Natural killer cell (primary cell): Measurements from ENCODE around the gene TRIP4. TPM values are rescaled to one million over a fixed set of nuclear protein-coding genes. Genes with fewer than 3 reads are reported as not detected.
"Not testable (repeated sequence)": the region's sequence is repeated elsewhere in the genome, so short reads cannot be mapped to it uniquely, and the experiment has no call there.

Experiments
- ATAC-seq, 3 donors: fragments of 150-1000 bp in 2 of 3; fragments of 200-7000 bp in 1 of 3; cut with Tn5 transposase; 1 replicate in 1 of 3; 2 replicates in 2 of 3; pipeline ENCODE4 v1.10.0; 2021; ENCODE audit warnings: mild to moderate bottlenecking in 2 of 3, moderate library complexity in 2 of 3
- DNase-seq, 2 donors: peaks; one replicate each; pipeline versions ENCODE4 v3.0.0 to v3.0.0-alpha.2; 2013 to 2021; ENCODE audit warnings: mixed read lengths in 1 of 2
- H3K27ac ChIP-seq: one replicate; pipeline ENCODE4 v1.5.1; 2013; ENCODE audit warnings: mild to moderate bottlenecking, low read length
- H3K27me3 ChIP-seq: one replicate; pipeline ENCODE4 v1.6.1; 2013; ENCODE audit warnings: low read length; ENCODE audit not compliant: control insufficient read depth, insufficient read depth
- H3K36me3 ChIP-seq: one replicate; pipeline ENCODE4 v1.6.1; 2013; ENCODE audit warnings: low read length; ENCODE audit not compliant: control insufficient read depth, insufficient read depth
- H3K4me1 ChIP-seq: one replicate; pipeline ENCODE4 v1.6.1; 2013; ENCODE audit warnings: low read length; ENCODE audit not compliant: control insufficient read depth, insufficient read depth
- H3K4me3 ChIP-seq: one replicate; pipeline ENCODE4 v1.5.1; 2013; ENCODE audit warnings: low read length
- H3K9me3 ChIP-seq: one replicate; pipeline ENCODE4 v1.6.1; 2013; ENCODE audit warnings: low read length; ENCODE audit not compliant: control insufficient read depth, insufficient read depth
- H3K27ac Mint-ChIP-seq, 2 donors: one replicate each; pipeline ENCODE4 v1.8.0; 2022; ENCODE audit warnings: mild to moderate bottlenecking in 2 of 2, mixed read lengths in 2 of 2, moderate library complexity in 1 of 2
- H3K27me3 Mint-ChIP-seq, 2 donors: one replicate each; pipeline ENCODE4 v1.8.0; 2022; ENCODE audit warnings: low read depth in 2 of 2, mixed read lengths in 2 of 2
- H3K36me3 Mint-ChIP-seq: one replicate; pipeline ENCODE4 v1.8.0; 2022; ENCODE audit warnings: mixed read lengths
- H3K4me1 Mint-ChIP-seq, 2 donors: one replicate each; pipeline ENCODE4 v1.8.0; 2022; ENCODE audit warnings: mixed read lengths in 2 of 2
- H3K4me3 Mint-ChIP-seq: one replicate; pipeline ENCODE4 v1.8.0; 2022; ENCODE audit warnings: mild to moderate bottlenecking, moderate library complexity, mixed read lengths
- H3K9me3 Mint-ChIP-seq, 2 donors: one replicate each; pipeline ENCODE4 v1.8.0; 2022; ENCODE audit warnings: mixed read lengths in 2 of 2
- CTCF ChIP-seq: fragments of 200-600 bp; IDR thresholded peaks from one replicate; pipeline ENCODE4 v1.8.0; 2022; ENCODE audit warnings: antibody characterized with exemption
- WGBS: methylation state at CpG from one replicate; pipeline ENCODE4 v1.1.7; 2013; ENCODE audit warnings: missing lambda C conversion rate; ENCODE audit not compliant: insufficient coverage; 5-methylcytosine and 5-hydroxymethylcytosine counted together
- intact Hi-C: fragments of 100-400 bp; cut with micrococcal nuclease; formaldehyde crosslinking; loops from one replicate; pipeline ENCODE4 v1.14.2; 2022
- total RNA-seq, 4 donors: library from RNA; stranded (reverse); fragments of 120-200 nt in 1 of 4; gene quantifications; one replicate each; pipeline versions ENCODE4 v1.2.3 to v1.2.4, GENCODE V29; 2013 to 2022

Gene TRIP4
- total RNA-seq, 3 donors from 2014 or later (not counting 1 experiment from before 2014, with no cell fraction given) = 32.9 to 37.1 (median 33.7) TPM

- Histone ChIP-seq H3K36me3 (no peaks in the 10 kb centered on the region), H3K4me3 (no peak overlapping the region), H3K9me3 (no peaks in the 10 kb centered on the region), H3K4me1 (peaks cover 23% of the 10 kb centered on the region), H3K27me3 (no peaks in the 10 kb centered on the region), H3K27ac (no peak overlapping the region)
- Mint-ChIP-seq H3K4me3 (no peak overlapping the region), H3K36me3 (no peaks in the 10 kb centered on the region), H3K4me1 (peaks cover 25 to 33% of the 10 kb centered on the region in 2 donors), H3K27me3 (no peaks in the 10 kb centered on the region), H3K27ac (no peak overlapping the region), H3K9me3 (no peaks in the 10 kb centered on the region)
- no peak for DNase-seq
- ATAC-seq = no peak
- intact Hi-C loops = loop anchor here (10.0 kb wide), 1 partner anchor 81 kb away; the partner anchor contains the start of gene ZNF609
- WGBS = 100% methylated on average over 1 of the region's 2 CpGs
- TF ChIP-seq CTCF = no peak
Observed at GRCh38 chr15:64383760-64384159, 3.9 kb upstream of the TRIP4 start.

GRCh38 chr15:64386291-64386690, 1.3 kb upstream of the TRIP4 start:
- intact Hi-C loops = loop anchor here (10.0 kb wide), 1 partner anchor 79 kb away; the partner anchor contains the start of gene ZNF609
- WGBS = 100% methylated on average over 6 of the region's 7 CpGs
- H3K4me1 ChIP-seq = peaks cover 16% of the 10 kb centered on the region
- H3K4me3 ChIP-seq = no peak overlapping the region
- H3K9me3 ChIP-seq = no peaks in the 10 kb centered on the region
- ATAC-seq (no peak), DNase-seq (no peak)
- no peaks in the 10 kb centered on the region for H3K27me3 ChIP-seq
- H3K27me3 Mint-ChIP-seq = no peaks in the 10 kb centered on the region
- H3K4me3 Mint-ChIP-seq = peak overlapping the region; percentile 13
- H3K36me3 Mint-ChIP-seq = no peaks in the 10 kb centered on the region
- H3K27ac Mint-ChIP-seq = no peak overlapping the region
- H3K36me3 ChIP-seq = no peaks in the 10 kb centered on the region
- H3K27ac ChIP-seq = no peak overlapping the region
- no peak for TF ChIP-seq CTCF
- H3K9me3 Mint-ChIP-seq = no peaks in the 10 kb centered on the region
- H3K4me1 Mint-ChIP-seq = peaks cover 27 to 32% of the 10 kb centered on the region in 2 donors

- no peak for ATAC-seq
- TF ChIP-seq CTCF = no peak
- Mint-ChIP-seq H3K27ac (peak overlapping the region; percentile 91 to 98), H3K27me3 (no peaks in the 10 kb centered on the region), H3K36me3 (peaks cover 6% of the 10 kb centered on the region), H3K4me3 (peak overlapping the region; percentile 99), H3K9me3 (no peaks in the 10 kb centered on the region), H3K4me1 (peaks cover 18 to 36% of the 10 kb centered on the region in 2 donors)
- Histone ChIP-seq H3K4me1 (peaks cover 16% of the 10 kb centered on the region), H3K27ac (no peak overlapping the region), H3K9me3 (no peaks in the 10 kb centered on the region), H3K36me3 (peaks cover 5% of the 10 kb centered on the region), H3K4me3 (no peak overlapping the region), H3K27me3 (no peaks in the 10 kb centered on the region)
- 94% methylated on average over 5 of the region's 5 CpGs for WGBS
- intact Hi-C loops = loop anchor here (10.0 kb wide), 1 partner anchor 76 kb away; the partner anchor contains the start of gene ZNF609
- no peak for DNase-seq
Observed at GRCh38 chr15:64389036-64389435, 1.4 kb downstream of the TRIP4 start.

- 98% methylated on average over 3 of the region's 3 CpGs for WGBS
- H3K9me3 ChIP-seq, H3K27me3 ChIP-seq, H3K4me3 ChIP-seq, ATAC-seq, DNase-seq, H3K9me3 Mint-ChIP-seq, intact Hi-C loops, H3K27me3 Mint-ChIP-seq, H3K4me3 Mint-ChIP-seq, H3K27ac ChIP-seq: not testable (repeated sequence)
- Mint-ChIP-seq H3K27ac (peak overlapping the region in 1 of 2 donors; percentile 59), H3K36me3 (peaks cover 24% of the 10 kb centered on the region), H3K4me1 (peaks cover 16 to 28% of the 10 kb centered on the region in 2 donors)
- Histone ChIP-seq H3K36me3 (peaks cover 33% of the 10 kb centered on the region), H3K4me1 (peaks cover 10% of the 10 kb centered on the region)
Observed at GRCh38 chr15:64392471-64392870, 4.8 kb downstream of the TRIP4 start.
